ENCODE data around the gene AACS.

DNA sequence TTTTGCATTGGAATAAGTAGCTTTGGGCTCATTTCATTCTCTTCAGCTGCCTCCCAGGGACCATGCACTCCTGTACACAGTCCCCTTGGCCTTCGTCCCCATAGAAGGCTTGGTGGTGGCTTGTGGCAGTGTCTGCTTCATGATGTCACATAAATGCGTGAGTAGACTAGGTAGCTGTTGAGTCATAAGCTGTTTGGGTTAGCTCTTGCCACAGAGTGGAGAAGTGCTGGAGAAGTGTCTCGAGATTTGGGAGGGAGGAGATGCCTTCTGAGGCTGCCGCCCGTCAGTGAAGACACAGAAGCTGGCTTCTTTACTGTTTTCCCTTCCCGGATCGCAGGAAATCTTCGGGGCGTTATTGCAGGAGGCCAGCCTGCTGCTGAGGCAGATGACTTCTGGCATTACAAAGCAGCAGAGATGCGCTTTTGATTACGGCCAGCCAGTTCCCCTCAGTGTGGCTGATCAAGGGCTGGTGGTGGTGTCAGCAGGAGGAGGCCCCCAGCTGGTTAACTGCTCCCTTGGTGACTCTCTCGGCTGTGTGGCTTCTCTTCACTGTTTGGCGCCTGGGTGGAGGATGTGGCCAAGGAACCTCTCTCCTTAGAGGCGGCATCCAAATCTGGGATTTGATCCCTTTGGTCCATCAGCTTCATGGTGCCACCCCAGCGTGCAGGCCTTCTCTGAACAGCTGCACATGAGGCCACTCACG is 67.6 kb downstream of the AACS start:
- TF ChIP-seq, protein P1, sequence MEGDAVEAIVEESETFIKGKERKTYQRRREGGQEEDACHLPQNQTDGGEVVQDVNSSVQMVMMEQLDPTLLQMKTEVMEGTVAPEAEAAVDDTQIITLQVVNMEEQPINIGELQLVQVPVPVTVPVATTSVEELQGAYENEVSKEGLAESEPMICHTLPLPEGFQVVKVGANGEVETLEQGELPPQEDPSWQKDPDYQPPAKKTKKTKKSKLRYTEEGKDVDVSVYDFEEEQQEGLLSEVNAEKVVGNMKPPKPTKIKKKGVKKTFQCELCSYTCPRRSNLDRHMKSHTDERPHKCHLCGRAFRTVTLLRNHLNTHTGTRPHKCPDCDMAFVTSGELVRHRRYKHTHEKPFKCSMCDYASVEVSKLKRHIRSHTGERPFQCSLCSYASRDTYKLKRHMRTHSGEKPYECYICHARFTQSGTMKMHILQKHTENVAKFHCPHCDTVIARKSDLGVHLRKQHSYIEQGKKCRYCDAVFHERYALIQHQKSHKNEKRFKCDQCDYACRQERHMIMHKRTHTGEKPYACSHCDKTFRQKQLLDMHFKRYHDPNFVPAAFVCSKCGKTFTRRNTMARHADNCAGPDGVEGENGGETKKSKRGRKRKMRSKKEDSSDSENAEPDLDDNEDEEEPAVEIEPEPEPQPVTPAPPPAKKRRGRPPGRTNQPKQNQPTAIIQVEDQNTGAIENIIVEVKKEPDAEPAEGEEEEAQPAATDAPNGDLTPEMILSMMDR (IDR thresholded peaks at IDR 0.05 in 8 of 11, conservative IDR thresholded peaks at IDR 0.05 in 3 of 11) = no peak
- no peak for TF ChIP-seq POLR2AphosphoS5 (IDR thresholded peaks at IDR 0.05)

All from spleen (tissue), 7 donors.